DND-41 (cell line): ENCODE data around the gene ST8SIA2.
"Not testable (repeated sequence)": the region's sequence is repeated elsewhere in the genome, so short reads cannot be mapped to it uniquely, and the experiment has no call there.

Source experiments
- ATAC-seq: fragments of 200-7000 bp; cut with Tn5 transposase; 3 replicates; pipeline ENCODE4 v1.9.1; 2021; ENCODE audit warnings: low read depth; ENCODE audit not compliant: insufficient read depth
- DNase-seq: peaks from one replicate; pipeline ENCODE4 v3.0.0-alpha.2; 2020
- H2AFZ ChIP-seq: 2 replicates; pipeline ENCODE4 v1.6.0; 2012; ENCODE audit warnings: low read depth, low read length
- H3K27ac ChIP-seq: 2 replicates; pipeline ENCODE4 v1.5.1; 2012; ENCODE audit warnings: low read length, inconsistent platforms
- H3K27me3 ChIP-seq: fragments of 200-600 bp; sonication (generic); 2 replicates; pipeline ENCODE4 v1.6.0; 2012; ENCODE audit warnings: low read length, mild to moderate bottlenecking, inconsistent platforms; ENCODE audit not compliant: insufficient read depth, poor library complexity
- H3K36me3 ChIP-seq: 2 replicates; pipeline ENCODE4 v1.5.1; 2012; ENCODE audit warnings: low read length, inconsistent platforms; ENCODE audit not compliant: insufficient read depth
- H3K4me1 ChIP-seq: 2 replicates; pipeline ENCODE4 v1.5.1; 2012; ENCODE audit warnings: mild to moderate bottlenecking, low read length; ENCODE audit not compliant: insufficient read depth
- H3K4me2 ChIP-seq: 2 replicates; pipeline ENCODE4 v1.6.0; 2012; ENCODE audit warnings: mild to moderate bottlenecking, moderate library complexity, low read length, inconsistent platforms; ENCODE audit not compliant: insufficient read depth
- H3K4me3 ChIP-seq, 2 experiments: fragments of 200-600 bp in 1 of 2; shearing (Covaris generic) in 1 of 2; 2 replicates each; pipeline ENCODE4 v1.5.1; 2012 to 2016; ENCODE audit warnings: inconsistent platforms in 2 of 2, low read length in 2 of 2, mild to moderate bottlenecking in 2 of 2, low read depth in 1 of 2, moderate library complexity in 1 of 2
- H3K79me2 ChIP-seq: 2 replicates; pipeline ENCODE4 v1.6.0; 2012; ENCODE audit warnings: low read length, inconsistent platforms; ENCODE audit not compliant: insufficient read depth
- H3K9ac ChIP-seq: 2 replicates; pipeline ENCODE4 v1.6.0; 2012; ENCODE audit warnings: low read depth, mild to moderate bottlenecking, inconsistent platforms, low read length, moderate library complexity
- H3K9me3 ChIP-seq: 2 replicates; pipeline ENCODE4 v1.5.1; 2012; ENCODE audit warnings: low read length, moderate library complexity, mild to moderate bottlenecking, inconsistent platforms; ENCODE audit not compliant: insufficient read depth, severe bottlenecking
- H4K20me1 ChIP-seq: 2 replicates; pipeline ENCODE4 v1.6.0; 2012; ENCODE audit warnings: low read length; ENCODE audit not compliant: insufficient read depth
- CTCF ChIP-seq: IDR thresholded peaks from 2 replicates; pipeline ENCODE4 v1.5.1; 2012; ENCODE audit warnings: borderline replicate concordance, low read length, moderate library complexity, mild to moderate bottlenecking; ENCODE audit not compliant: poor library complexity, severe bottlenecking; ENCODE audit errors: extremely low read depth
- EZH2 ChIP-seq: IDR thresholded peaks from 3 replicates; pipeline ENCODE4 v1.6.1; 2012; ENCODE audit warnings: borderline replicate concordance, low read depth, mild to moderate bottlenecking, moderate library complexity, low read length, inconsistent platforms; ENCODE audit not compliant: severe bottlenecking

Gene ST8SIA2

GRCh38 chr15:92468991-92469390, 75.3 kb downstream of the ST8SIA2 start:
- ATAC-seq (no peak), DNase-seq (no peak)
- Histone ChIP-seq H3K79me2 (no peaks in the 10 kb centered on the region), H3K9me3 (no peaks in the 10 kb centered on the region), H3K4me1 (no peaks in the 10 kb centered on the region), H3K9ac (no peak overlapping the region), H3K27me3 (peaks cover 15% of the 10 kb centered on the region), H3K4me3 (no peak overlapping the region), H4K20me1 (no peaks in the 10 kb centered on the region), H3K4me2 (no peak overlapping the region), H2AFZ (no peak overlapping the region), H3K27ac (no peak overlapping the region), H3K36me3 (no peaks in the 10 kb centered on the region)
- TF ChIP-seq CTCF (no peak), EZH2 (no peak)

GRCh38 chr15:92471288-92471687, 77.6 kb downstream of the ST8SIA2 start:
- Histone ChIP-seq H3K36me3 (no peaks in the 10 kb centered on the region), H4K20me1 (no peaks in the 10 kb centered on the region), H3K9me3 (no peaks in the 10 kb centered on the region), H3K27ac (no peak overlapping the region), H3K4me1 (no peaks in the 10 kb centered on the region), H3K79me2 (no peaks in the 10 kb centered on the region), H2AFZ (no peak overlapping the region), H3K27me3 (peaks cover 20% of the 10 kb centered on the region), H3K4me2 (no peak overlapping the region), H3K4me3 (no peak overlapping the region), H3K9ac (no peak overlapping the region)
- no peak for ATAC-seq
- DNase-seq = no peak
- no peak for TF ChIP-seq CTCF
- no peak for TF ChIP-seq EZH2

- ATAC-seq (no peak), DNase-seq (no peak)
- Histone ChIP-seq H3K79me2 (no peaks in the 10 kb centered on the region), H3K9ac (no peak overlapping the region), H3K4me3 (no peak overlapping the region), H3K9me3 (no peaks in the 10 kb centered on the region), H3K27ac (no peak overlapping the region), H3K4me1 (no peaks in the 10 kb centered on the region), H3K27me3 (peaks cover 19% of the 10 kb centered on the region), H2AFZ (no peak overlapping the region), H3K36me3 (no peaks in the 10 kb centered on the region), H4K20me1 (no peaks in the 10 kb centered on the region), H3K4me2 (no peak overlapping the region)
- TF ChIP-seq CTCF = no peak
- TF ChIP-seq EZH2 = no peak
Observed at GRCh38 chr15:92473756-92474155, 80.1 kb downstream of the ST8SIA2 start.

GRCh38 chr15:92479730-92480129, 86.0 kb downstream of the ST8SIA2 start:
- not testable (repeated sequence) for ATAC-seq, H3K4me3 ChIP-seq, H3K79me2 ChIP-seq, H3K36me3 ChIP-seq, H3K4me1 ChIP-seq, H4K20me1 ChIP-seq, H3K9me3 ChIP-seq, DNase-seq, H3K27me3 ChIP-seq, H3K9ac ChIP-seq, H2AFZ ChIP-seq, H3K4me2 ChIP-seq, H3K27ac ChIP-seq
